Esophagus squamous epithelium (tissue), 5 donors: ENCODE measurements around the gene MICAL2. TPM values are rescaled to one million over a fixed set of nuclear protein-coding genes. Genes with fewer than 3 reads are reported as not detected.

Source experiments
- DNase-seq: peaks from one replicate; lab custom pipeline; 2025; lab: John Stamatoyannopoulos, UW
- H3K27ac ChIP-seq, 4 donors: fragments of 200-600 bp; sonication (generic); one replicate each; pipeline ENCODE4 v1.5.1; 2016 to 2019; ENCODE audit warnings: mild to moderate bottlenecking in 1 of 4
- H3K27me3 ChIP-seq, 4 donors: fragments of 200-600 bp; sonication (generic); 1 replicate in 3 of 4; 2 replicates in 1 of 4; pipeline versions ENCODE4 v1.5.1 to v1.6.0; 2017 to 2021; ENCODE audit warnings: antibody characterized with exemption in 1 of 4
- H3K36me3 ChIP-seq, 3 donors: fragments of 200-600 bp; sonication (generic); one replicate each; pipeline ENCODE4 v1.5.1; 2016 to 2019
- H3K4me1 ChIP-seq, 3 donors: fragments of 200-600 bp; sonication (generic); one replicate each; pipeline ENCODE4 v1.5.1; 2017 to 2019
- H3K4me3 ChIP-seq, 4 donors: fragments of 200-600 bp; sonication (generic); 1 replicate in 3 of 4; 2 replicates in 1 of 4; pipeline ENCODE4 v1.5.1; 2016 to 2019; ENCODE audit warnings: mild to moderate bottlenecking in 2 of 4, moderate library complexity in 1 of 4
- H3K9me3 ChIP-seq, 3 donors: fragments of 200-600 bp; sonication (generic); one replicate each; pipeline ENCODE4 v1.5.1; 2016 to 2019
- POLR2A ChIP-seq, 4 donors: fragments of 450-650 bp; IDR thresholded peaks; one replicate each; pipeline ENCODE4 v1.6.1; 2017; ENCODE audit warnings: antibody characterized with exemption in 4 of 4, mild to moderate bottlenecking in 4 of 4, moderate library complexity in 3 of 4
- WGBS, 2 donors: methylation state at CpG; one replicate each; pipeline ENCODE4 v1.1.5; 2018; 5-methylcytosine and 5-hydroxymethylcytosine counted together
- intact Hi-C: fragments of 100-400 bp; cut with DNase I; formaldehyde crosslinking; loops from one replicate; pipeline ENCODE4 v1.15.0; 2022
- total RNA-seq, 4 donors: library from RNA; depleted of rRNA; stranded (reverse); fragments of >200 nt; gene quantifications; one replicate each; pipeline ENCODE4 v1.1.0, GENCODE V29; 2016
- TF ChIP-seq, protein P1 (sequence below), 6 experiments: fragments of 450-650 bp in 4 of 6; fragments of 200-600 bp in 2 of 6; sonication (generic) in 2 of 6; IDR thresholded peaks; one replicate each; pipeline ENCODE4 v1.5.1; 2016 to 2019; ENCODE audit warnings: antibody characterized with exemption in 6 of 6, mild to moderate bottlenecking in 4 of 6, moderate library complexity in 4 of 6
- donor health status: DM: yes; HTN: yes; CAD: no.

The MICAL2 gene
- total RNA-seq, 4 donors from 2014 or later, result 10.1 to 49.0 (median 19.8) TPM

DNA sequence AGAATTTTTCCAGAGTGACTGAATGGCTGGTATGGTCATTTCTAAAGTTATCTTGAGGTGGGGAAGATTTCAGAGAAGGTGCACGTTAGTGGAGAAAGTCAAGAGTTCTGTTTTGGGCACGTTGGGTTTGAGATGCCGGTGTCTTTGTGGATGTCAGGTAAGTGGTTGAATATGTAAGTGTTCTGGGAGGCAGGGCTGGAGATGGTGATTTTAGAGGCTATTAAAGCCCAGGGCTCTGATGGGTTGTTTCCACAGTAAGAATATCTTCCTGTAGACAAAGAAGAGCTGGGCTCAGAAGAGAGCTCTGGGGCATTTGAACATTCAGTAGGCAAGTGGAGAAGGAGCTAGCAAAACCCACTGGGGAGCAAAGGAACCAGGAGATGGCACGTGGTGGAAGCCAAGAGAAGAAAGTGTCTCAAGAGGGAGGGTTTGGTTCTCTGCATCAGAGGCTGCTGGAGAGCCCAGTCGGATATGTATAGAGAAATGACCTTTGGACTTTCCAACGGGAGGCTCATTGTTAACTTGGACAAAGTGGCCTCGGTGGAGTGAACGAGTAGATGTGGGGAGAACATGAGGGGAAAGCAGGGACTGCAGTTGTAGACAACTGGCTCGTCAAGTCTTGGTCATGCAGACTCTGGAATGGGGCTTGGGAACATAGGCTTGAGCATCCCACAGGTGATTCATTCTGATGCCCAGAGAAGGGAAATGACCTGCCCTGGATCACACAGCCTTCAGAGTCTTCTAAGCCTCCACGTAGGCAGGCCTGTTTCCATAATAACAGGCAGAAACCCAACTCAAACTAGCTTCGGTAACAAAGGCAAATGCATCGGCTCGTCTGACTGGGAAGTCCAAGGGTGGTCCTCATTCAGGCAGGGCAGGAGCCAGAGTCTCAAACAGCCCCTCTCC is 168.6 kb downstream of the MICAL2 start:
- peaks cover 0 to 8% (median 0%) of the 10 kb centered on the region in 3 donors for H3K4me1 ChIP-seq
- no peak overlapping the region for H3K4me3 ChIP-seq
- WGBS, 2 donors, result 78% methylated on average over 13 of the region's 13 CpGs
- no peak overlapping the region for H3K27ac ChIP-seq
- intact Hi-C loops, result no loop called here
- H3K27me3 ChIP-seq, result no peaks in the 10 kb centered on the region
- TF ChIP-seq, protein P1, sequence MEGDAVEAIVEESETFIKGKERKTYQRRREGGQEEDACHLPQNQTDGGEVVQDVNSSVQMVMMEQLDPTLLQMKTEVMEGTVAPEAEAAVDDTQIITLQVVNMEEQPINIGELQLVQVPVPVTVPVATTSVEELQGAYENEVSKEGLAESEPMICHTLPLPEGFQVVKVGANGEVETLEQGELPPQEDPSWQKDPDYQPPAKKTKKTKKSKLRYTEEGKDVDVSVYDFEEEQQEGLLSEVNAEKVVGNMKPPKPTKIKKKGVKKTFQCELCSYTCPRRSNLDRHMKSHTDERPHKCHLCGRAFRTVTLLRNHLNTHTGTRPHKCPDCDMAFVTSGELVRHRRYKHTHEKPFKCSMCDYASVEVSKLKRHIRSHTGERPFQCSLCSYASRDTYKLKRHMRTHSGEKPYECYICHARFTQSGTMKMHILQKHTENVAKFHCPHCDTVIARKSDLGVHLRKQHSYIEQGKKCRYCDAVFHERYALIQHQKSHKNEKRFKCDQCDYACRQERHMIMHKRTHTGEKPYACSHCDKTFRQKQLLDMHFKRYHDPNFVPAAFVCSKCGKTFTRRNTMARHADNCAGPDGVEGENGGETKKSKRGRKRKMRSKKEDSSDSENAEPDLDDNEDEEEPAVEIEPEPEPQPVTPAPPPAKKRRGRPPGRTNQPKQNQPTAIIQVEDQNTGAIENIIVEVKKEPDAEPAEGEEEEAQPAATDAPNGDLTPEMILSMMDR (IDR thresholded peaks at IDR 0.05), result no peak
- TF ChIP-seq POLR2A (IDR thresholded peaks at IDR 0.05), result no peak
- DNase-seq, result no peak
- no peaks in the 10 kb centered on the region for H3K36me3 ChIP-seq
- no peaks in the 10 kb centered on the region for H3K9me3 ChIP-seq

DNA sequence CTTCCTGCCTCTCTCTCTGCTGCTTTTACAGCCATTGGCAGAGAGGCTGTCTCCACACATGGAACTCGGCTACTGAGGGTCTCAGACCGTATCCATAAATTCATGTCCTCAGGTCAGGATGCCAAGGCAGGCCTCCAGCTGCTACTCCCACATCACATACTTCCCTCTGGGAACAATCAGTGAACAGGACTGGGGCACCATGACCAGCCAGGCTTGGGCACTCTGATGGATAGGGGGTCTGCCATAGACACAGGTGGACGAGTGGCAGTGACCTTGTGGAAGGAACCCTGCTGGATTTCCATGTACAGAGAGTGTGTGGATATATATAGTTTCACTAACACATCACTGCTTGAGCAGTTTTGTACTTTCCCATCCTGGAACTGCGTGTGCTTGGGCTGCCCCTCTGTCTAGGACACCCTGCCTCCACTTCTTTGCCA is 169.3 kb downstream of the MICAL2 start:
- intact Hi-C loops, result no loop called here
- H3K9me3 ChIP-seq, result no peaks in the 10 kb centered on the region
- H3K27me3 ChIP-seq, result no peaks in the 10 kb centered on the region
- no peak for DNase-seq
- H3K36me3 ChIP-seq, result no peaks in the 10 kb centered on the region
- H3K27ac ChIP-seq, result no peak overlapping the region
- no peak overlapping the region for H3K4me3 ChIP-seq
- peaks cover 0 to 8% (median 0%) of the 10 kb centered on the region in 3 donors for H3K4me1 ChIP-seq
- TF ChIP-seq POLR2A (IDR thresholded peaks at IDR 0.05), result no peak
- TF ChIP-seq, protein P1 (IDR thresholded peaks at IDR 0.05), result no peak
- 81 to 82% methylated on average over 3 to 4 of the region's 4 CpGs for WGBS, 2 donors

DNA sequence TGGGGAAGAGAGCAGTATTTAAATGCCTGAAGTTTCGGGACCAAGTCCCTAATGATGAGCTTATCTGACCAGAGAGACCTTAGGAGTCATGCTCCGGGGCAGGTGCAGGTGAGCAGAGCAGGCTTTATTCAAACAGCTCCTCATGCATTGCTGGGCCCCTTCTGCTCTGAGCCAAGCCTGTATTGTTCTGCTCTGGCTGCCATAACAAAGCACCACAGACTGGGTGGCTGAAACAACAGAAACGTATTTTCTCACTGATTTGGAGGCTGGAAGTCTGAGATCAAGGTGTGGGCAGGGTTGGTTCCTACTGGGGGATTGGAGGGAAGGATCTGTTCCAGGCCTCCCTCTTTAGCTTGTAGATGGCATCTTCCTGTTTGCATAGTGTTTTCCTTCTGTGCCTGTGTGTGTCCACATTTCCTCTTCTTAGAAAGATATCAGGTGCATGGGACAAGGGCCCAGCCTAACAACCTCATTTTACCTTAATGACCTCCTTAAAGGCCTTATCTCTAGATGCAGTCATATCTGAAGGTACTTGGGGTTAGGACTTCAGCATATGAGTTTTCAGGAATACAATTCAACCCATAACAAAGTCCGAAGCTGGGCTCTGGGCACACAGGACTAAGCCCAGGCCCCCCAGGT is 169.9 kb downstream of the MICAL2 start:
- TF ChIP-seq POLR2A (IDR thresholded peaks at IDR 0.05), result no peak
- TF ChIP-seq, protein P1 (IDR thresholded peaks at IDR 0.05), result no peak

DNA sequence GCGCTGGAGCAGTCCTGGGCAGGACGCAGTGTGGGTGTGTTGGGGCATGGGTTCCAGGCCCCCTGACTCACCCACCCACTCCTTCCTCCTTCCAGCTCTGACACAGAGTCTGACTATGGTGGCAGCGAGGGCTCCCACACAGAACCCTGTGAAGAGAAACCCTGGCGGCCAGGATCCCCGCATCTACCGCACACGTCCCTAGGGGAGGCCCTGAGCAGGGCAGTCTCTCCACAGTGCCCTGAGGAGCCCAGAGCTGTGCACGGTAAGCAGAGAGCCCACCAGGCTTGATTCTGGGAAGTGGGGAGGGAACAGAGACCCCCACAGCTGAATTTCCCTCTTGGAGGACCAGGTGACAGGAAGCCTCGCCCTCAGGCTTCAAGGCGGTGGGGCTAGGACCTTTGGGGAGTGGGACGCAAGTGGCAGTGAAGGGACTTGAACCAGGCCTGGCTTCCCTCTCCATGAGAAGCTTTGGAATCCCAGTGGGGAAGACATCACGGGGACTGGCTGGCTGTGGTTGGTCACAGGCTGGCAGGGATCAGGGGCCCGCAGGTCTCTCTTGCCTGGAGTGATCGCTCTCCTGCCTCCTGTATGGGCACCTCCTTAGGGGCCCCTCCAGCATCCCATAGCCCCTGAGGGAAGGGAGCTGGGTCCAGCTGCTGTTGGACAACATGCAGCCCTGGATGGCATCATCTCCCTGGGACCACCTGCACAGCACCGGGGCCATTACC is 170.6 kb downstream of the MICAL2 start:
- TF ChIP-seq POLR2A (IDR thresholded peaks at IDR 0.05), result no peak
- TF ChIP-seq, protein P1 (IDR thresholded peaks at IDR 0.05), result no peak
- H3K9me3 ChIP-seq, result no peaks in the 10 kb centered on the region
- H3K4me1 ChIP-seq, result peaks cover 0 to 10% (median 0%) of the 10 kb centered on the region in 3 donors
- WGBS, 2 donors, result 93 to 100% methylated on average over 1 to 3 of the region's 15 CpGs
- no peak overlapping the region for H3K27ac ChIP-seq
- H3K27me3 ChIP-seq, result no peaks in the 10 kb centered on the region
- no peak overlapping the region for H3K4me3 ChIP-seq
- intact Hi-C loops, result loop anchor here (1.0 kb wide), 1 partner anchor 235 kb away; no protein-coding TSS in a partner anchor
- no peak for DNase-seq
- no peaks in the 10 kb centered on the region for H3K36me3 ChIP-seq

More for the DNA sequence above, 169.9 kb downstream of the MICAL2 start:
- DNase-seq, result no peak
- intact Hi-C loops, result no loop called here
- WGBS, 2 donors, result 80 to 81% methylated on average over 3 to 4 of the region's 4 CpGs
- Histone ChIP-seq H3K4me1 (peaks cover 0 to 8% (median 0%) of the 10 kb centered on the region in 3 donors), H3K4me3 (no peak overlapping the region), H3K9me3 (no peaks in the 10 kb centered on the region), H3K27me3 (no peaks in the 10 kb centered on the region), H3K36me3 (no peaks in the 10 kb centered on the region), H3K27ac (no peak overlapping the region)
